ENCODE measurements around the gene RPP38. TPM values are rescaled to one million over a fixed set of nuclear protein-coding genes. Genes with fewer than 3 reads are reported as not detected.

RPP38 gene
- total RNA-seq, 1 experiment from 2014 or later: 8.8 TPM

DNA sequence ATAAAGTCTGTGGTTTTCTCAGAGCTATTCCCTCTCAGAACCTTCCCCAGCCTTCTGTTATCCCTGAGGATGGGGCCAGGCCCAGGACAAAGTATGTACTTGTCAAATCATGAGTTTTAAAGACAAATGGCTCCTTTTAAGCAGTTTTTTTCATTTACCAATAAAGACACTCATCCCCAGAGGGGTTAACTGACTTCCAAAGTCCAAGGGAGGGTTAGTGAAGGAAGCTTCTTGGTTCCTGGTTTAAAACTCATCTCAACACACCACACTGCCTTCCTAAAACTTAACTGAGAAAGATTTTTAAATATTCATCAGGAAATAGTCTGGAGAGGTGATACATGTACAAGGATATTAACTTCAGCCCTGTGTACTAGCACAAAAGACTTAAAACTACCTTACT is 55.4 kb downstream of the RPP38 start:
- DNase-seq (ENCODE audit: low read depth): no peak

Other genes with a start within 250 kb of the RPP38 start
- gene SUV39H2, start 218.5 kb upstream of the RPP38 start, total RNA-seq (2014; rRNA removed; shearing (Covaris generic)): 29.0 and 35.7 TPM in 2 replicates
- gene DCLRE1C, start 143.3 kb upstream of the RPP38 start, total RNA-seq (2014; rRNA removed; shearing (Covaris generic)): 9.9 and 10.2 TPM in 2 replicates
- not detected in 2 replicates for gene MEIG1, start 138.0 kb upstream of the RPP38 start, total RNA-seq (2014; rRNA removed; shearing (Covaris generic))
- gene OLAH, start 53.4 kb upstream of the RPP38 start, total RNA-seq (2014; rRNA removed; shearing (Covaris generic)): not detected in 2 replicates
- 8.5 and 10.2 TPM in 2 replicates for gene ACBD7, start 8.6 kb upstream of the RPP38 start, total RNA-seq (2014; rRNA removed; shearing (Covaris generic))
- gene NMT2, start 71.3 kb downstream of the RPP38 start, total RNA-seq (2014; rRNA removed; shearing (Covaris generic)): 31.7 and 37.2 TPM in 2 replicates